Naive B cell (primary cell): ENCODE measurements around the gene INMT. TPM values are rescaled to one million over a fixed set of nuclear protein-coding genes. Genes with fewer than 3 reads are reported as not detected.

Source experiments
- ATAC-seq, 2 donors: fragments of 150-1000 bp; cut with Tn5 transposase; 2 replicates each; pipeline ENCODE4 v1.10.0; 2021; ENCODE audit warnings: low read depth in 2 of 2, mild to moderate bottlenecking in 2 of 2, moderate library complexity in 2 of 2
- DNase-seq: peaks from one replicate; pipeline ENCODE4 v3.0.0; 2022
- H3K27ac Mint-ChIP-seq, 6 donors: one replicate each; pipeline ENCODE4 v1.8.0; 2020 to 2022; ENCODE audit warnings: mild to moderate bottlenecking in 6 of 6, mixed read lengths in 6 of 6, moderate library complexity in 5 of 6, inconsistent platforms in 2 of 6
- H3K27me3 Mint-ChIP-seq, 3 donors: one replicate each; pipeline ENCODE4 v1.8.0; 2021 to 2022; ENCODE audit warnings: mixed read lengths in 3 of 3, mild to moderate bottlenecking in 1 of 3
- H3K36me3 Mint-ChIP-seq, 2 donors: one replicate each; pipeline ENCODE4 v1.8.0; 2020 to 2022; ENCODE audit warnings: mixed read lengths in 2 of 2, inconsistent platforms in 1 of 2, mild to moderate bottlenecking in 1 of 2
- H3K4me1 Mint-ChIP-seq, 3 donors: one replicate each; pipeline ENCODE4 v1.8.0; 2020 to 2022; ENCODE audit warnings: mixed read lengths in 3 of 3, inconsistent platforms in 1 of 3, mild to moderate bottlenecking in 1 of 3, moderate library complexity in 1 of 3
- H3K4me3 Mint-ChIP-seq, 8 donors: one replicate each; pipeline ENCODE4 v1.8.0; 2020 to 2022; ENCODE audit warnings: mild to moderate bottlenecking in 8 of 8, mixed read lengths in 8 of 8, moderate library complexity in 8 of 8, inconsistent platforms in 2 of 8
- H3K9me3 Mint-ChIP-seq, 7 donors: one replicate each; pipeline ENCODE4 v1.8.0; 2020 to 2022; ENCODE audit warnings: mixed read lengths in 7 of 7, mild to moderate bottlenecking in 5 of 7, inconsistent platforms in 2 of 7, moderate library complexity in 1 of 7
- polyA plus RNA-seq, 6 donors: library from polyadenylated mRNA; unstranded; fragments of 300-500 nt; fragmentation: Illumina TruSeq; gene quantifications; one replicate each; pipeline ENCODE4 v1.2.3, GENCODE V29; 2021; ENCODE audit warnings: low read depth in 6 of 6

Gene INMT
- polyA plus RNA-seq, 6 donors from 2014 or later, result 0.11 TPM; not detected in 5

DNA sequence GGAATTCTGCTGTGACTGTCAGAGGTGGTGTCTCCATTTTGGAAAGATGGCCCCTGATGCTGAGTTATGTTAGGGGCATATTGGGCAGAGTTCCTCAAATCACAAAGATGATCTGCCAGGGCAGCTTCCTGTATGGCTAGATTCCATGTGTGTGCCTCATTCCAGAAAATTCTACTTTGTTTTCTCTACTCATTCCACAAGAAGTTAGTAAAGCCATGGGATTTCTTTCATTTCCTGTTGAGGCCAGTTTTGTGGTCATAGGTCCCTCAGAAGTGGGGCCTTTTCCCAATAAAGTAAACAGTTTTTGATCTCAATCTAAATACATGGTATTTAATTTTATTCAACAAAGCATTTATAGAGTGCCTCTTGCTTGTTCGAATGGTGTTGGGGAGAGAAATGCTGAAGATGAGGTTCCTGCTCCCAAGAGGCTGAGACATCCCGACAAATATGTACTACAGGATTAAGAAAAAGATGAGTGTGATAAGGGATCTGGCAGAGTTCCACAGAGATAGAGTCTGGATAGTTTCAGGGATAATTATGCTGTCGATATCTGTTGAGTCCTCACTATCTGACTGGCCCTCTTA is 52.2 kb downstream of the INMT start:
- DNase-seq, result no peak
- Mint-ChIP-seq H3K4me1 (peaks cover 0 to 6% (median 4%) of the 10 kb centered on the region in 3 donors), H3K9me3 (peaks cover 0 to 2% (median 0%) of the 10 kb centered on the region in 7 donors), H3K27ac (peak overlapping the region in 1 of 6 donors; percentile 47), H3K36me3 (no peaks in the 10 kb centered on the region), H3K27me3 (no peaks in the 10 kb centered on the region), H3K4me3 (no peak overlapping the region)
- no peak for ATAC-seq

DNA sequence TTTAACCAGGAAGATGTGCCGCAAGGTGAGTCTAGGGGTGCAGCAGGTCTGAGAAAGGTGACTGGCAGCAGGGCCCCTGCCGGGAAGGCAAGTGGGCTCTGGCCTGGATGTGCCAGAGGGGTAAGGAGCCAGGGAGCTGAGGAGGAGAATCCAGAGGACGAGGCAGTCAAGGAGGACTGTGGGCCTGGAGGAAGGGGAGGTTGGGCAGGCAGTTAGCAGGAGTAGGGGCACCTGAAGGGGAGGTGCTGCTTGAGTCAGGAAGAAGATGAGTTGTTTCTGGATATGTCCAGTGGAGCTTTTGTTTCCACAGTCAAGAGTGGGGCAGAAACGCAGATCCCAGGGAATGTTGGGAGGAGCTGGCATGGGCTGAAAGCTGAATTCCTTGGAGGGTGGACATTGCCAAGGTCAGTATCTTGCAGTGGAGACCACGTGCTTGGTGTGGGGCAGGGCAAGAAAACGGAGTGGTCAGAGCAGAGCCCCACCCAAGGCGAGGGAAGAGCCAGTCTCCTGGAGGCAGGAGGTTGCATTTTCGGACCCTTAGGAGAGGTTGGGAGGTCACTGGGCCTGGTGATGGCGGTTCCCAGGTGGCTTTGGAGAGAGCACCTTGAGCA is 53.3 kb downstream of the INMT start:
- H3K4me1 Mint-ChIP-seq, result peaks cover 0 to 2% (median 0%) of the 10 kb centered on the region in 3 donors
- no peaks in the 10 kb centered on the region for H3K36me3 Mint-ChIP-seq
- no peak for ATAC-seq
- peak overlapping the region in 1 of 8 donors; percentile 16 for H3K4me3 Mint-ChIP-seq
- no peak overlapping the region for H3K27ac Mint-ChIP-seq
- DNase-seq, result no peak
- H3K9me3 Mint-ChIP-seq, result peaks cover 0 to 2% (median 0%) of the 10 kb centered on the region in 7 donors
- no peaks in the 10 kb centered on the region for H3K27me3 Mint-ChIP-seq

DNA sequence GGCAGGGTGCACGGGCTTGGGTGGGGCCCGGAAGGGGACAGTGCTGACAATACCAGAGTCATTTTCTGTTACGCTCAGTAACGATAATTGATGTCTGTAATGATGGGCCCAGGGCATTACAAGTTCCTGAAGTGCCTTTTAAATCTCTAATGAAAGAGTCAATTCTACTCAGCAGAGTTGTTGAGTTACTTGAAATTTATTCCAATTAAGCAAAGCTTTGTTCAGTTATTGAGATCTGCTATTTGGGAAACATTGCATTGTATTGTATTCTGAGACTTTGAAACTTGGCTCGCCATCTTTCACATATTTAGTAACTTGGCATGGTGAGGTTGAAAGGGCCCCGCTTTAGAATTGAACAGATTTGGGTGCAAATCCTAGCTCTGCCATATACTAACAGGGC is 54.0 kb downstream of the INMT start:
- Mint-ChIP-seq H3K27ac (no peak overlapping the region), H3K4me3 (no peak overlapping the region), H3K4me1 (no peaks in the 10 kb centered on the region), H3K36me3 (no peaks in the 10 kb centered on the region), H3K9me3 (peaks cover 0 to 2% (median 0%) of the 10 kb centered on the region in 7 donors), H3K27me3 (no peaks in the 10 kb centered on the region)
- DNase-seq (no peak), ATAC-seq (no peak)

Other genes with a start within 250 kb of the INMT start
- 10 to 100 TPM; 12.1 to 36.0 (median 28.8) TPM for gene GGCT, start 247.3 kb upstream of the INMT start, polyA plus RNA-seq
- 10 to 100 TPM; 46.9 to 72.4 (median 55.9) TPM for gene GARS1, start 157.3 kb upstream of the INMT start, polyA plus RNA-seq
- gene CRHR2, start 69.7 kb upstream of the INMT start, polyA plus RNA-seq, result not detected
- gene MINDY4, start 19.3 kb downstream of the INMT start, polyA plus RNA-seq, result under 1 TPM in 2 of 6 donors, not detected in 4; 0.14 to 0.16 TPM
- not detected for gene AQP1, start 159.7 kb downstream of the INMT start, polyA plus RNA-seq
- not detected for gene GHRHR, start 211.8 kb downstream of the INMT start, polyA plus RNA-seq